H1 (cell line): ENCODE measurements around the gene RNF157. TPM values are rescaled to one million over a fixed set of nuclear protein-coding genes. Genes with fewer than 3 reads are reported as not detected.

Experiments used
- BCL11A ChIP-seq, 2 experiments: IDR thresholded peaks; one replicate each; pipeline ENCODE4 v1.6.1; 2011; ENCODE audit warnings: low read depth in 2 of 2, low read length in 2 of 2, mild to moderate bottlenecking in 2 of 2
- CBX8 ChIP-seq: fragments of 300-800, 300-1000 bp; sonication (generic); IDR thresholded peaks from 2 replicates; pipeline ENCODE4 v1.7.1; 2016; ENCODE audit warnings: low read depth, low read length, borderline replicate concordance
- CREB1 ChIP-seq: IDR thresholded peaks from 2 replicates; pipeline ENCODE4 v1.6.1; 2012; ENCODE audit warnings: inconsistent platforms
- CTBP2 ChIP-seq: IDR thresholded peaks from 2 replicates; pipeline ENCODE4 v1.7.0; 2011; ENCODE audit warnings: borderline replicate concordance, mild to moderate bottlenecking, moderate library complexity, mixed read lengths, low read length; ENCODE audit not compliant: insufficient read depth, insufficient read length
- EP300 ChIP-seq, 2 experiments: IDR thresholded peaks; 1 replicate in 1 of 2; 2 replicates in 1 of 2; pipeline ENCODE4 v1.6.1; 2011 to 2012; ENCODE audit warnings: low read depth in 2 of 2, low read length in 2 of 2, mild to moderate bottlenecking in 2 of 2, borderline replicate concordance in 1 of 2, inconsistent platforms in 1 of 2, moderate library complexity in 1 of 2
- EZH2 ChIP-seq: fragments of 200-600 bp; sonication (generic); IDR thresholded peaks from 2 replicates; pipeline ENCODE4 v1.7.1; 2012; ENCODE audit warnings: low read depth, mild to moderate bottlenecking, moderate library complexity, low read length, inconsistent platforms; ENCODE audit not compliant: severe bottlenecking
- HDAC2 ChIP-seq, 2 experiments: fragments of 300-600 bp in 1 of 2; sonication (generic) in 1 of 2; IDR thresholded peaks; 2 replicates each; pipeline ENCODE4 v1.6.1; 2011 to 2012; ENCODE audit warnings: low read depth in 2 of 2, low read length in 2 of 2, mild to moderate bottlenecking in 2 of 2, moderate library complexity in 2 of 2, borderline replicate concordance in 1 of 2, inconsistent platforms in 1 of 2
- JUN ChIP-seq: IDR thresholded peaks from 2 replicates; pipeline ENCODE4 v1.6.1; 2011; ENCODE audit warnings: low read depth, mild to moderate bottlenecking, improper control_type of control experiment, low read length
- KDM1A ChIP-seq: fragments of 200-600, 300-600 bp; sonication (generic); IDR thresholded peaks from 2 replicates; pipeline ENCODE4 v1.7.1; 2016; ENCODE audit warnings: mild to moderate bottlenecking, low read length, borderline replicate concordance
- POU5F1 ChIP-seq: IDR thresholded peaks from 2 replicates; pipeline ENCODE4 v1.6.1; 2011; ENCODE audit warnings: low read depth, mild to moderate bottlenecking, low read length, moderate library complexity
- RAD21 ChIP-seq, 2 experiments: IDR thresholded peaks in 1 of 2; conservative IDR thresholded peaks in 1 of 2; 2 replicates each; pipeline ENCODE4 v1.6.1; 2011; ENCODE audit warnings: low read depth in 2 of 2, low read length in 2 of 2, improper control_type of control experiment in 1 of 2, inconsistent platforms in 1 of 2, mild to moderate bottlenecking in 1 of 2, moderate library complexity in 1 of 2
- RNF2 ChIP-seq: fragments of 200-900, 300-1000 bp; sonication (generic); IDR thresholded peaks from 2 replicates; pipeline ENCODE4 v1.7.1; 2016; ENCODE audit warnings: borderline replicate concordance, low read depth, mild to moderate bottlenecking, antibody characterized with exemption, low read length; ENCODE audit not compliant: poor library complexity, severe bottlenecking; ENCODE audit errors: missing control alignments
- SIN3A ChIP-seq, 2 experiments: IDR thresholded peaks in 1 of 2; conservative IDR thresholded peaks in 1 of 2; 2 replicates each; pipeline ENCODE4 v1.6.1; 2011 to 2012; ENCODE audit warnings: low read length in 2 of 2, improper control_type of control experiment in 1 of 2, low read depth in 1 of 2, mild to moderate bottlenecking in 1 of 2
- SIRT6 ChIP-seq: IDR thresholded peaks from one replicate; pipeline ENCODE4 v1.7.1; 2012; ENCODE audit warnings: low read length, inconsistent platforms
- TAF1 ChIP-seq: IDR thresholded peaks from 2 replicates; pipeline ENCODE4 v1.6.1; 2011; ENCODE audit warnings: mild to moderate bottlenecking, low read depth, low read length
- TCF12 ChIP-seq: IDR thresholded peaks from 2 replicates; pipeline ENCODE4 v1.6.1; 2011; ENCODE audit warnings: low read depth, mild to moderate bottlenecking, low read length
- TEAD4 ChIP-seq: IDR thresholded peaks from 2 replicates; pipeline ENCODE4 v1.6.1; 2012; ENCODE audit warnings: low read depth, low read length, inconsistent platforms, mixed read lengths
- YY1 ChIP-seq: IDR thresholded peaks from 2 replicates; pipeline ENCODE4 v1.6.1; 2011; ENCODE audit warnings: low read depth, mild to moderate bottlenecking, low read length
- polyA plus RNA-seq, 7 experiments: library from polyadenylated mRNA; depleted of rRNA in 3 of 7; stranded (reverse) in 5 of 7; unstranded in 2 of 7; fragments of >200 nt in 5 of 7; fragments of 200-250 nt in 2 of 7; gene quantifications; 1 replicate in 5 of 7; 2 replicates in 1 of 7; 4 replicates in 1 of 7; pipeline versions ENCODE4 v1.2.1 to v1.2.3, GENCODE V29; 2011 to 2013; ENCODE audit warnings: missing spikeins in 2 of 7, mixed read lengths in 2 of 7
- total RNA-seq: library from RNA; stranded (reverse); fragmentation: NEBNext Ultra II Directional; extraction: Animal tissue kit (Norgen Biotek cat#: 25700); gene quantifications from 2 replicates; pipeline ENCODE4 v1.2.1, GENCODE V29; 2021
- TF ChIP-seq, protein P1 (sequence below): IDR thresholded peaks from 2 replicates; pipeline ENCODE4 v1.6.1; 2012; ENCODE audit warnings: inconsistent platforms
- TF ChIP-seq, protein P2 (sequence below): IDR thresholded peaks from 2 replicates; pipeline ENCODE4 v1.6.1; 2011; ENCODE audit warnings: low read depth, mild to moderate bottlenecking, low read length; ENCODE audit not compliant: insufficient read depth

The RNF157 gene
- total and polyA plus RNA-seq, 2 of the 8 experiments (the other 6 are each of a cell fraction or from before 2014, with no cell fraction given) = 13.4 to 16.7 TPM

DNA sequence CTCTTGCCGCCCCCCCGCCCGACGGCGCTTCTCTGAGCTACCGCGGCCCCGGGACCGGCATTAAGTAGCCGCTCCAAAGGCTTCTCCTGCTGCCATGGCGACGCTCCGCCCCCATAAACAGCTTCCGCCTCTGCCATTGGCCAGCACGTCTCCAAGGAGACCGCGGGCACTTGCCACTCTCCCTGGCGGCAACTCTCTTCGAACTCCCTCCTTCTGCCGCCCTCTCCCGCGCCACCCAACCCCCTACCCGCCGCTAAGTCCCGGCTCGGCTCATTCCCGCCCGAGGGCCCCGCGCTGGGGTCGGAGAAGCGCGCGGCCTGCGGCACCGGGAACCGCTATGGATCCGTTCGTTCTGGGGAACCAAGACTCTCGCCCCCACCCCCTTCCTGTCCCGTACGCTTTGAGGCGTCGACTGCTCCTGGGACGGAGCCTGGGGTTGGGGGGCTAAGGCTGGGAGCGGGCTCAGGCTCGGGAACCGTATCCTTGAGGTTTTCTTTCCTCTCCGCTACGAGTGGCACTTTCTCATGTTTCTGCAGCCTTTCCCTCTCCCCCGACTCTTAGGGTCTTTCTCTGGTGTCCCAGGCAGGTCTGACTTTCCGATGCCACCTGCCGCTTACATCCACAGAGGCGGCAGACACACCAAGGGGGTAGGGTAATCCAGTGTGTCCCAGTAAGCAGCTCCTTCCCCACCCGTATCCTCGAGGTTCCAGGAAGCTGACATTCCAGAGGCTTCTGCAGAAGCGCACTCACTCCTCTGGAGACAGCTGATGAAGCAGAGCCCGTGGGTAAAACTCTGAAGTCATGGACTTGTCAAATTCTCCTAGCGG is 98.9 kb downstream of the RNF157 start, which contains the start of gene FOXJ1 (continued):
- TF ChIP-seq RNF2 (peak; percentile 32), CREB1 (no peak), KDM1A (0 out of 2 replicates have a peak, but pooled peaks have one; percentile 31), YY1 (no peak), EZH2 (peak; percentile 49), BCL11A (IDR thresholded peaks at IDR 0.05; ENCODE audit: low read depth in 2 of 2, low read length in 2 of 2) (no peak), TEAD4 (no peak), CTBP2 (peak; percentile 96), SIN3A (conservative IDR thresholded peaks at IDR 0.05 in 1 of 2, IDR thresholded peaks at IDR 0.05 in 1 of 2; ENCODE audit: low read depth in 1 of 2, low read length in 2 of 2) (peak; percentile 98 to 100), JUN (no peak), POU5F1 (no peak), RAD21 (IDR thresholded peaks at IDR 0.05 in 1 of 2, conservative IDR thresholded peaks at IDR 0.05 in 1 of 2; ENCODE audit: low read depth in 2 of 2, low read length in 2 of 2) (no peak), CBX8 (no peak), EP300 (IDR thresholded peaks at IDR 0.05; ENCODE audit: borderline replicate concordance in 1 of 2, low read depth in 2 of 2, low read length in 2 of 2) (no peak), HDAC2 (IDR thresholded peaks at IDR 0.05; ENCODE audit: borderline replicate concordance in 1 of 2, low read depth in 2 of 2, low read length in 2 of 2) (peak in 1 of 2 experiments; percentile 76; a peak in 1 of 4 replicates), SIRT6 (no peak), TAF1 (0 out of 2 replicates have a peak, but pooled peaks have one; percentile 49), TCF12 (no peak)
- TF ChIP-seq, protein P1, sequence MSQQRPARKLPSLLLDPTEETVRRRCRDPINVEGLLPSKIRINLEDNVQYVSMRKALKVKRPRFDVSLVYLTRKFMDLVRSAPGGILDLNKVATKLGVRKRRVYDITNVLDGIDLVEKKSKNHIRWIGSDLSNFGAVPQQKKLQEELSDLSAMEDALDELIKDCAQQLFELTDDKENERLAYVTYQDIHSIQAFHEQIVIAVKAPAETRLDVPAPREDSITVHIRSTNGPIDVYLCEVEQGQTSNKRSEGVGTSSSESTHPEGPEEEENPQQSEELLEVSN = peak; percentile 91
- TF ChIP-seq, protein P2, sequence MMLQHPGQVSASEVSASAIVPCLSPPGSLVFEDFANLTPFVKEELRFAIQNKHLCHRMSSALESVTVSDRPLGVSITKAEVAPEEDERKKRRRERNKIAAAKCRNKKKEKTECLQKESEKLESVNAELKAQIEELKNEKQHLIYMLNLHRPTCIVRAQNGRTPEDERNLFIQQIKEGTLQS = no peak
